ENCODE data around the gene CBFA2T2.
"Not testable (repeated sequence)": the region's sequence is repeated elsewhere in the genome, so short reads cannot be mapped to it uniquely, and the experiment has no call there.

The CBFA2T2 gene

DNA sequence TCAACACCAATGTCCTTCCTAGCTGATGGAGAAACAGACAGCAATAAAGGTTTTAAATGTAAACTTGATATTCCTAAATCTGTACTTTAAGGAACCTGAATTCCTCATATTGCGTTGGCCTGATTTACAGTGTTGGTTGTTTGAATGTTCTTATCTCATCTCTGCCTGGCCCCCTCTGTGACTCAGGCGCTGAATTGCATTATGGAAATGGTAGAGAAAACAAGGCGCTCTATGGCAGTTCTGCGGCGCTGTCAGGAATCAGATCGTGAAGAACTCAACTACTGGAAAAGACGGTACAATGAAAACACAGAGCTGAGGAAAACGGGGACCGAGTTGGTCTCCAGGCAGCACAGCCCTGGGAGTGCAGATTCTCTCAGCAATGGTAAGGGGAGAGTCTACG, 139.6 kb downstream of the CBFA2T2 start:
- DNase-seq: no peak

DNA sequence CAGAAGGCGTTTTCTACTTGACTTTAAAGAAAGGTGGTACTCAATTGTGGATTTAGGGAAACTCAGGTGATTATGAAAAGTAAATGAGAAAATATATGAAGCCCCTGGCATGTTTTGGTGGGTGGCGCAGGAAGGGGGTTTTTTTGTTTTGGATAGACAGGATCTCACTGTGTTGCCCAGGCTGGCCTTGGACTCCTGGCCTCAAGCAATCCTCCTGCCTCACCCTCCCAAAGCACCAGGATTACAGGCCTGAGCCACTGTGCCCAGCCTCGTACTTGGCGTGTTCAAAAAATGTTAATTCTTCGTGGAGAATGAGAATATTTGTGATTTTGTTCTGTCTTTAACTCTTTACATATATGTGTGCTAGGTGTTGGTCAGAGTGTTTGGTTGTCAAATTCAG, 140.1 kb downstream of the CBFA2T2 start:
- DNase-seq: no peak

DNA sequence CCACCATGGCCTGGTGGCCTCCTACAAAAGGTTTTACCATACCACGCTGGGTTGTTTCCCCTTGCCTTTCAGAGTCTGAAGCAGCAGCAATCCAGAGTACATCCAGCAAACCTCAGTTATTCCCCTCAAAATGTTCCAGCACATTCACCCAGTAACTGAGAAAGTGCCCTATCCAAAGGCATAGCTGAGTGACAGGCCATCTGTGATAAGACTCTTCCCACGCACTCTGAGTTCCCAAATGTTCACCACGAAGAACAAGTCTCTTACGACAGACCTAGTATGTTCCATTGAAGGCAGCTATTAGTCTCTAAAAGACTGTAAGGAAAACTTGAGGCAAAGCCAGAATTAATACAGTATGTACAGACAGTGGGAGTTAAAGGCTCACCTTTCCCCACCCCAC, 140.6 kb downstream of the CBFA2T2 start:
- DNase-seq: no peak

DNA sequence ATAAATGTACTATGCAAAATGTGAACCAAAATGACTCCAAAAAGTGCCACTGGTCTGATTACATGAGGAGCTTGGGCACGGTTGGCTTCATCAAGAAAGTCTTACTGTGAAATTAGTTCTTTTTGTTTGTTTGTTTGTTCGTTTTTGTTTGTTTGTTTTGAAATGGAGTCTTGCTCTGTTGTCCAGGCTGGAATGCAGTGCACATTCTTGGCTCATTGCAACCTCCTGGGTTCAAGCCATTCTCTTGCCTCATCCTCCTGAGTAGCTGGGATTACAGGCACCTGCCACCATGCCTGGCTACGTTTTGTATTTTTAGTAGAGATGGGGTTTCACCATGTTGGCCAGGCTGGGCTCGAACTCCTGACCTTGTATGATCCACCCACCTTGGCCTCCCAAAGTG, 142.0 kb downstream of the CBFA2T2 start:
- DNase-seq: not testable (repeated sequence)

DNA sequence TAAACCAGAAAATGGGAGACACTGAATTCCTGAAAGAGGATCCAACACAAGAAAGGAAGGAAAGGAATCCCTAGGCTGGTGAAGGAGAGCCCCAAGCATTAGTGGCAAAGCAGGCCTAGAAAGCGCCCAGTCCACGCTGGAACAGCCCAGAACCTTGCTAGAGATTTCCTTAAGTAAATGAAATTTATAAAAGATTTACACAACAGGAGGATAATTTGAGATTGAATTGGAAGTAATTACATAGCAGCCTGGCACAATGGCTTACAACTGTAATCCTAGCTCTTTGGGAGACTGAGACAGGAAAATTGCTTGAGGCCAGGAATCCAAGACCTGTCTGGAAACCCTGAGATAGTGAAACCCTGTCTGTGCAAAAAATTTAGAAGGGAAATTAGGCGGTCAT, 145.4 kb downstream of the CBFA2T2 start:
- no peak for DNase-seq

DNA sequence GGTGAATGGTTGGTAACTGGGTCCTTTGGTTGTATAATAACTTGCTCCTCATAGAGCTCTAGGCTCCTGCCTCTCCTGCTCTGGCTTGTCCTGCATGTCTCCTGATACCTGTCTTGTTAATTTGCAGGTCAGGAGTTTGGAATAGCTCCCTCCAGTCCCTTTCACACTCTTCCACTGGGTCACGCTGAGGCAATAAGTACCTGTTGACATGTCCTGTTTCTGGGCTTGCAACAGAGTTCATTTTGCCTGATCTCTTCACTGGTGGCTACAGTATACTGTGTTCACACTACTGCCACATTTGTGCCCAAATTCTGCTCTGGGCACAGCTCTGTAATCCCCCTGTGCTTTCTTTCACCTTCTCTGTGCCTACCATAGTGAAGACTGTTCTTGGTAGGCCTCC, 146.9 kb downstream of the CBFA2T2 start:
- no peak for DNase-seq

DNA sequence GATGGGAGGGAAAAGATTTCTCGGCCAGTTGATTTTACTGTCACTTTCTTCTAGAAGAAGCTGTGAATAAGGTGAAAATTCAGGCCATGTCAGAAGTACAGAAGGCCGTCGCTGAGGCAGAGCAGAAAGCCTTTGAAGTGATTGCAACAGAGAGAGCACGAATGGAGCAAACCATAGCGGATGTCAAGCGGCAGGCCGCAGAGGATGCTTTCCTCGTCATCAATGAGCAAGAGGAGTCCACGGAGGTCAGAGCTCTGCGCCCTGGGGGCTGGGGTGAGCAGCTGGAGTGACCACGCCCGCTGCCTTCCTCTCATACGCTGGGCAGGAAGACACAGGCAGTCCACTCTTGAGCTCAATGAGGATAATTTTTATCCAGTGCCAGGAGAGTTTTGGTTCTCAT, 150.4 kb downstream of the CBFA2T2 start:
- DNase-seq: no peak

DNA sequence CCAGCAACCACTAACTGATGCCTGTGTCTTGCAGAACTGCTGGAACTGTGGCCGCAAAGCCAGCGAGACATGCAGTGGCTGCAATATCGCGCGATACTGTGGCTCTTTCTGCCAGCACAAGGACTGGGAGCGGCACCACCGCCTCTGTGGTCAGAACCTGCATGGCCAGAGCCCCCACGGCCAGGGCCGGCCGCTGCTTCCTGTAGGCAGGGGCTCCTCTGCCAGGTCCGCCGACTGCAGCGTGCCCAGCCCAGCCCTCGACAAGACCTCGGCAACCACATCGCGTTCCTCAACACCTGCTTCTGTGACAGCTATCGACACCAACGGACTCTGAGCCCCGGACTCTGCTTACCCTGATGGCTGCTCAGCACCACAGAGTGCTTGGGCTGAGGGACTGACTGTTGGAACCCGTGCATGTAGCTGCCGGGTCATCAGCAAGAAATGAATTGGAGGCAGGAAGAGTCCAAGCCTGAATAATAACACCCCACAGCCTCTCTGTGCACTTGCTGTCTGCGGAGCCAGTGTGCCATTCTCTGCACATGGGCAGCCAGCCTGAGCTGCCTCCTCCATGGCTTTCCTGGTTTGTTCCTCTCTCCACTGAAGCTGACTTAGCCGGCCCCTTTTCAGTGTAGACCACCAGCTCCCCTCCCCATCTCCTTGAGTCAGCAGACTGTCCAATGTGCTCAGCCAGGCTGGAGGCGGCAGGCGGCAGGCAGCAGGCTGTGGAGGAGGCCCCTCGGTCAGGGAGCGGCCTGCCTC, 154.6 kb downstream of the CBFA2T2 start:
- no peak for DNase-seq

DNA sequence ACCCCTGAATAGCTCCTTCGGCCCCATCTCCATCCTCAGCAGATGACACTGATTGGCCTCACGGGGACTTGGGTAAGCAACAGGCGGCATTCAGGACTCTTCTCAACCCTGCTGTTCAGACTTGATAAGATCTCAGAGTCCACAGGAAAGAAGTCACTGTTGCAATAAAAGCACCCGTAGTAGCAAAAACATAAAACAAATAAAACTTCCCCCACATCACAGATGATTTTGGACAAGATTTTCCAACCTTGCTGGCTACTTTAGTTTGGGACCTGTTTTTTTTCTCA, 155.1 kb downstream of the CBFA2T2 start:
- no peak for DNase-seq

DNA sequence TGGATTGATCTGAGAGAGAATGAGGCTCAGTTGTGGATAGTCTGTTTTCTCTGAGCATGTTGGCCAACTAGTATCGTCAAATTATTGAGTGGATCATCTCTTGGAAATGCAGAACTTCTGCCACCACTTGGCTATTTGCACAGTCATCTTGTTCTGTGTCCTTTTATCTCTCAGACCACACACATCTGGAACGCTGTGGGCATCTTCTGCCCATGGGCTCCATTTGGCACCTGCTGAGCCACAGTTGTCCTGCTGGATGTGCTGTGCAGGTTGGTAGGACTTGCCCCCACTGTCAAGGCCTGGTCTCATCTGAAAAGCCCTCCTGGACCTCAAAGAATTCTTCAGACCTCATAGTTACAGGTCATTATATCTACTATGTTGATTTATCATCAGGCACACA, 155.5 kb downstream of the CBFA2T2 start:
- no peak for DNase-seq

DNA sequence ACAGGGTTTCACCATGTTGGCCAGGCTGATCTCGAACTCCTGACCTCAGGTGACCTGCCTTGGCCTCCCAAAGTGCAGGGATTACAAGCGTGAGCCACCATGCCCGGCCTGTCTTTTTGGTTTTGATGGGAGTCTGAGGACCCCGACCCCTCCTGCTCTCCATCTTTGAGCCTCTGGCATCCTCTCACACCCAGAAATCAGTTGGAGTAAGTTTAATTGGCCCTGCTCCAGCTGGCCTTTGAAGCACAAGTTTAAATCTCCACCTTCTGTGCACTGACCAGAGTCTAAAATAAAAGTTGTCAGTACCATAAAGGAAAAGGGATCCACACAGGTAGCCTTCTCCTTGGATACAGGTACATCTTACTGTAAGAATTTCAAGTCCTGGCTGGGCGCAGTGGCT, 156.3 kb downstream of the CBFA2T2 start:
- DNase-seq: no peak

DNA sequence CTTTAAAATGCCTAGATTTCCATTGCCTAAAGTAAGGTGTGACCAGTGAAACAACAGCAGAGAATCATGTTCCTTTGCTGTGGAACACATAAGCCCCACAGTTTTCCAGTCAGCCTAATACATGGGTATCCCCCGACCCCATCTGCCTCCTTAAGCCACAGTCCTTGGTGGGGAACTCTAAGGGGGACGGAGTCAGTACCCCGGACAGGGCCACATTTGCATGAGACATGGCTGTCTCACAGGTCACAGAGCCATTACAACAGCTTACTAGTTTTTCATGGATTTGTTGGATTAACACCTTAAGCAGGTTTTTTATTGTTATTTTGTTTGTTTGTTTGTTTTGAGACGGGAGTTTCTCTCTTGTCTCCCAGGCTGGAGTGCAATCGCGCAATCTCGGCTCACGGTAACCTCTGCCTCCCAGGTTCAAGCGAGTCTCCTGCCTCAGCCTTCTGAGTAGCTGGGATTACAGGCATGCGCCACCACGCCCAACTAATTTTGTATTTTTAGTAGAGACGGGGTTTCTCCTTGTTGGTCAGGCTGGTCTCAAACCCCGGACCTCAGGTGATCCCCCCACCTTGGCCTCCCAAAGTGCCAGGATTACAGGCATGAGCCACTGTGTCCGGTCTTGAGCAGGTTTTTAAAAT, 157.2 kb downstream of the CBFA2T2 start:
- not testable (repeated sequence) for DNase-seq

DNA sequence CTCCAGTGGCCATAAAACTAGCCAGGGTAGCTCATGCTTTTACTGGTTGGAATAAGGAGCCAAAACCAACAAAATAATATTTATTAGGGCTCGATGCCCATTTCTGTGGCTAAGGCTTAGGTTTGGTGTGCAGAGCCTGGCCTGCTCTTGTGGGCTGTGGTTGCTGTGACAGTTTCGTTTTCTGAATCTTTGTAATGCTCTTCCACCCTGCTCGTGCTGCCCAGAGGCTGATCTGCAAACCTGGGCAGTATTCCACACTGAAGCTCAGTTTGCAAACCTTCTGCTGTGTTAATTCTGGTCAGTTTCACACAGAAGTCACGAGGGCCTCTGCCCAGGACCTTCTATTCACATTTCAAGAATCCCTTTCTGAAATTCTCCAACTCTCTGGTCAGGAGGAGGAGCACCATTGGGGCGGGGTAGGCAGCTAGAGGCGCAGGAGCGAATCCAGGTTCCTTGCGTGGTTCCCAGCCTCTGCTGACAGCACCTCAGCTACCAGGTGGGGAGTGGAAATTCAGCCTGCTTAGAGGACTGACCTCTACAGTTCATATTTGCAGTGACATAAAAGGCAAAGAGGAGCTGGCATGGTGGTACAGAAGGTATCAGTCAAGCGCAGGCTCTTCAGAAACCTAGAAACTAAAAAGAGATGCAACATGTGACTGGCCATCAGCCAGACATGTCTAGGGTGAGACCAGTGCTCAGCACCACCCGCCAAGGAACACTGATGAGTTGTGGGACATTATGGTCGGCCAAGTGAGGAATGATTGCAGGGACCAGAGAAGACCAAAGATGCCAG, 157.9 kb downstream of the CBFA2T2 start:
- DNase-seq: peak; percentile 84

DNA sequence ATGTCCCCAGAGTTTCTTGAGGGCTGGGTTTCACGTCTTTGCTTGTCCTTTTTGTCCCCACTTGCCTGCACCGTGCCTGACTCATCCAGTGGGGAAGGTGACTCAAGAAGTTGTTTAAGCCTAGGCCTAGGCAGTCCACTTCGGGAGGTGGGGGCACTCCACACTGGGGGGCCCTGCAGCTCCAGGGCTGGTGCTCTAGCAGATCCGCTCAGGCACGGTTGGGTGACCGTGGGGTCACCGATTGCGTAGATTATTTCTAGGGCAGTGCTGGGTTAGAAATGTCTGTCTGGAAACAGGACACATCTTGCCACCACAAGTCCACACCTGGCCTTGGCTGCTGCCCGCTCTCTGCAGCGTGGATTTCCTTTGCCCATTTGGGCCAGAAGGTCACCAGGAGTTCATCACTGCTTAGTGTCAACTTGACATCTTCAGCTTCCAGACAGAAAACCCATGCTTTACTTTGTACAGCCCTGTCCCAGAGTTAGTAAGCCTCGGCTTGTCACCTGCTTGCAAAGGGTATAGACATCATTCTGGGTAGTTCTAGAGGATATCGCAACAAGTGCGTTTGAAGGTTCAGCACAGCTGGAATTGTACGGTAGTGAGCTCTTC, 158.6 kb downstream of the CBFA2T2 start:
- peak; percentile 17 for DNase-seq

DNA sequence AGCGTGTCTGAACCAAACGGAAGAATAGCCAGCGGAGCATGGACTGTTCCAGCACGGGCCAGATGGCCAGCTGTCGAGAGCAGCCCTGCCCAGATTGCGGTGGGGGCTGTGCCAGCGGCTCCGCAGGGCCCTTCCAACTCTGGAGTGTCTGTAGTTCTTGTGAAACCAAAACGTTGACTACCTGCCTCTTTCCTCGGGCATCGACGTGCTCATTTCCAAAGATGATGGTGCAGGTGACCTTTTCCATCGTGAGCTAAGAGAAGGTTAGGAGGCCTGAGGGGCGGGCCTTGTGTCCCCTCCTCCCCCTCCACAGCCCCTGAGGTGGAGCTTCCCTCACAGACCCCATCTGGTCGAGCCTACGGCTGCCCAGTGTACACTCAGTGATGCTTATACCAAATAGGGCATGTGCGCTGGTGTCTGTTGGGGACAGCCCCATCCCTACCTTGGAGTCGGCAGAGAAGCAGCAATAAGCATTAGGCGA, 159.3 kb downstream of the CBFA2T2 start:
- DNase-seq: no peak

DNA sequence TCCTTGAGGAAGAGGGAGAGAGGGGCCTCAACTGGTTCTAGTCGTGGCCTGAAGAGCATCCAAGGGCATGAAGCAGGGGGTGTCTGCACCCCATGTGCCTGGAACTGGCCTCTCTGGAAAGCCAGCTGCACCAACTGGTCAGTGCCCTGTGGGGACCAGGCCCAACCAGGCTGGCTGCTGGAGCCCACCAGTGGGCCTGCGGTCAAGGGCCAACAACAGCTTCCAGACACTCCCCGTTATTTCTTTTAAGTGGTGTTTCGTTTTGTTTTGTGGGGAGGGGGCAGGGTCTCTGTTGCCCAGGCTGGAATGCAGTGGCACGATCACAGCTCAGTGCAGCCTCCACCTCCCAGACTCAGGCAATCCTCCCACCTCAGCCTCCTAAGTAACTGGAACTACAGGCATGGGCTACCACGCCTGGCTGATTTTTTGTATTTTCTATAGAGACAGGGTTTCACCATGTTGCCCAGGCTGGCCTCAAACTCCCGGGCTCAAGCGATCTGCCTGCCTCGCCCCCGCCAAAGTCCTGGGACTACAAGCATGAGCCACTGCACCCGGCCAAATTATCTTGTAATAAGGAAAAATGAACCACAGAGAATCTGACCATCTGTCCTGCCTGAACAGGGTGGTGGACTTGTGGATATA, 160.3 kb downstream of the CBFA2T2 start:
- no peak for DNase-seq

DNA sequence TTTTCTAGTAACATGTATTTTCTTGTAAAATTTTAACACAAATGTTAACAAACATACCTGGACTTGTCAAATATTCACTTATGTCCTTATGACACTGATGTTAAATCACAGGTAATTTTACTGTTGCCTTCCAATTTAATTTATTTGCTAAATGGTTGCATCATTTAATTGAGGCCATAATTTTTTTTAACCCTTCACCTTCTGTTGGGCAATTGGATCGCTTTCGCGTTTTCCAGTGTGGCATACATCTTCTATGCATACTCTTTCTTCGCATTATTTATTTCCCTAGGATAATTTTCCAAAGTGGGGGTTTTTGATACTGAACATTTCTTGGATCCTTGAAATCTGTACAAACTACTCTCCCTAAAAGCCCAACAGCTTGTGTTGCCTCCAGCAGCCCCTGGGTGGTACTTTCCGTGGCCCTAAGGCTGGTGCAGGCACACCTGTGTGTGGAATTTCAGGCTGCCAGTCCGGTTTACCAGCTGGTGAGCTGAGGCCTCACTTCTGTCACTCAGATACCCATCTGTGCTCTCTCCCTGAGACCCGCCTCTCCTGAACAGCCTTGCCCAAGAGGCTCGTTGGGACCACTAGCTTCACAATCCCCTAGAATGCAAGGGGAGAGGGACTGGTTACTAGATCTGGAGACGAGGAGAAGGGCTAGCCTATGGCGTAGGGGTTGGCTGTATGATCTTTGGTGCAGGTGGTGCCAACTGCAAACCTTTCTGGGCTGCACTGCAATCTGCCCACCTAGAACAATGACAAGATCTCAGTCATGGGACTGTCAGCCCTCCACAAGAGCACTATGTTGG, 161.1 kb downstream of the CBFA2T2 start:
- no peak for DNase-seq

DNA sequence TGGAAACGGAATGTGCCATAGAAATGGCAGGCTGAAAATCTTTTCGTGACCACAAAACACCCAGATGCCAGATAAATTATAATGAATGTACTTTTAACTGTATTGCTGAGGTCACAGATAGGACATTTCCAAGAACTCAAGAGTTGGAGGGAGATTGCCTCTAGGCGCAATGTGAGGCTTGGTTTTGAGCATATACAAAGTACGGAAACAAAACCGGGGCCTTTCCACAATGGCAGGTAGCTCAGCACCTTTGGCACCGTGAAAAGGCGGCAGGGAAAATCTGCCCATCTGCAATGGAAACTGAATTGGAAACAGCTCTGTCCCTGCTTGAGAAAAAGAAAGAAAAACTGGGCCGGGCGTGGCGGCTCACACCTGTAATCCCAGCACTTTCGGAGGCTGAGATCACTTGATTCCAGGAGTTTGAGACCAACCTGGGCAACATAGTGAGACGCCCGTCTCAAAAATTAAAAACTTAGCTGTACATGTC, 161.7 kb downstream of the CBFA2T2 start:
- DNase-seq: no peak

DNA sequence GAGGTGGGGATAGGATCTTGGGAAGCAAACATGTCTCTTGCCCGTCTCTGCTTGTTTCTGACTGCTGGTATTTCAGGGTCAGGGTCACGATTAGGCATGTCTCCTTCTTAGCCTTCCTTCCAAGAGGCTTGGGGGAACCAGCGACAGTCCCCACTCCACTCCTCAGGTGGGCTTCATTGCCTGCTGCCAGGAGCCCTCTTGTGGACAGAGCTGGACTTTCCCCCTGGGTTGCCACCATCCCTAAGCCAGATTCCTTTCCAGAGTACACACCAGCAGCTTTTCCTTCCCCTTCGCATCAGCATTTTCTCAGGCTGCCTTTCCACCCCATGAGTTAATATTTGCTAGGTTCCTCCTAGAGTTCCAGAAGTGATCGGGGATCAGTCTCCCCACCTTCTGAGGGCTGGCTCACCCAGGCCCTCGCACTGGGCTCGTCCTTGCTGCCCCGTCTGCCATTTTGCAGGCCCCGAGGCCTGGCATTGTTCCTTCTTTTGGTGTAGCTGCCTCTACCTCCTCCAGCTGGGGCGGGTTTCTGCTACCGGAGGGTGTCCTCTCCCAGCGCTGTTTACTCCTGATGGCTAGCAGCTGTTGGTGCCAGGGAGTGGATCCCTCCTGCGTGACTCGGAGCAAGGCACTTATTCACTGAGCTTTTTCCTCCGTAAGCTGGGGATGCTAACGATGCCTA, 163.5 kb downstream of the CBFA2T2 start:
- peak; percentile 61 for DNase-seq

DNA sequence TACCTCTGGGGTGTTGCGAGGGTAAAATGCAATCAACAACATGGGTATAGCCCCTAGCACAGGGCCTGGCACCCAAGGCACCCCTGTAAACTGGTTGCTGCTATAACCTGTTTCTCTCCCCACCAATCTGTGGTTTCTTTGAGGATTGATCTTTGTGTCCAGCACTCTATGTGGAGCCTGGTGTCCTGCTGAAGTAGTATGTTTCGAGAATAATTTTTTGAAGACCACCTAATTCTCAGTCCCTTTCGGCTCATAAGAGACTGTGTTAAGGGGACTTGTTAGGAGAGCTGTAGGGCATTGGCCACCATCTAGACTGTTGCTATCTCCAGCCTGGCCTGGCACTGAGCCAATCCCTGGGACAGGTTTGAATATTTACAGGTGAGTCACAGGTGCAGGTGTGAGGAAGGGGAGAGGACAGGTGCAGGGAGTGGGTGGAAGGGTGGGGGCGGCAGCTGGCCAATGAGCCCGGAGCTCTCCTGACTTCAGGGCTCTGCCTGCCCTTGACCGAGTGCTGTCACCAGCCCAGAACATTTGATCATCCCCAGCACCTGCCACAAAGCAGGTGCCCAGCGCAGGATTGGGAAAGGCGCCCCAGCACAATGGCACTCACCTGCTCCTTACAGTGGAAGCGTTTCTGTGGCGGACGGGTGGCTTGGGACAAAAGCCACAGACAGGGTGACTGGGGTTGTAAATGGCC, 164.2 kb downstream of the CBFA2T2 start:
- no peak for DNase-seq

All from fibroblast of skin of back (primary cell).